GM21360 (cell line): ENCODE measurements around the gene CTU2.

ENCODE experiments used
- ATAC-seq: cut with Tn5 transposase; IDR thresholded peaks from one replicate; pipeline ENCODE4 v1.9.1; 2021; ENCODE audit warnings: mild to moderate bottlenecking, moderate library complexity; ENCODE audit not compliant: unreplicated experiment

Gene CTU2

DNA sequence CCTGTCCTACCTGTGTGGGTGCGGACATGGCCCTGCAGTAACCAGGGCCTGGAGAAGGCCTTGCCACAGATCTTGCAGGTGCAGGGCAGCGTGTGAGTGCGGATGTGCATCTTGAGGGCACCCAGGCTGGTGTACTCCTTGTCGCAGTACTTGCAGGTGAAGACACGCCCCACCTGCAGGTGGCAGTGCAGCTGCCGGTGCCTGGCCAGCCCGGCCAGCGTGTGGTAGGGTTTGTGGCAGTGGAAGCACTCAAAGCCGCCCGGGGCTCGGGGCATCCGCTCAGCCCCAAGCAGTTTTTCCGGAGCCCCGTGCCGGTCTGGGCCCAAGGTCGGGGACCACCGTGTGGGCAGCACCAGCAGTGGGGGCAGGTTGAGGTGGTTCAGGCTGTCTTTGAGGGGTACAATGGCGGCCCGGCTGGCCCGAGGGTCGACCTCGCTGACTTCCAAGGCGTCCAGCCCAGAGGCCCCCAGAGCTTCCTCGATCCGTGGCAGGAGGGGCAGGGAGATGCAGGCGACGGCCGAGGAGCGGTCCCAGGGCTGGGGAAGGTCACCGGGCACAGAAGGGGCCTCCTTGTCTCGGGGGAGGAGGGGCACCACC, 25.1 kb upstream of the CTU2 start:
- ATAC-seq, result peak; percentile 26

DNA sequence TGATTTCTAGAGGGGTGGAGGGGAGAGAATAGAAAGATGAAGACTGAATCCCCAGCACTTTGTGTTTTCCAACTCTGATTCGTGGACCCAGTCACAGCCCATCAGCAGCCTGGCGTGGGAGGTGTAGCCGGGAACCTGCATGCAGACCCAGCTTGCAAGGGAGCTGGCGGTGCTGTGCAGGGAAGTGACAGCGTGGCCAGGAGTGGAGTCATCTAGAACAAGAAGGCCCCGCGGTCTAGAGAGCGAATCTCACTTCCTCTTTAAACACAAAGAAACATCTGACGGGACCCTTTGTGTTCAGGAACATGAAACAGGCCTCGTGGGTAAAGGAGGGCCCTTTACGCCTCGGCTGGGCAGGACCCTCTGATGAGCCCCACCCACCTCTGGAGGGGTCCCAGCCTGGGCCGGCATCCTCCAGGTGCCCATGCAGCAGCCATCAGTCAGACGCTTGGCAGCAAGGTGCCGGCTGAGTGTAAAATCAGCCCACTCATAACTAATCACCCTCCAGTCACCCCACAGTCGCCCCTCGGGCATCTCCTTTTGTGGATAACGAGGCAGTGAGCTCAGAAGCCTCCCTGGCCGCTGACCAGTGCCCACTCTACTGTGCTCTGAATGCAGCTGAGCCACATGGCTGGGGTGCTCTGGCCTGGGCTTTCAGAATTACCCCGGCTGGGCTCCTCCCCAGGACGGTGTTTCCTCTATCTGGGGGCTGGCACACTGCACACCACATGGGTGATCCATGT, 24.4 kb upstream of the CTU2 start:
- ATAC-seq, result peak; percentile 48

DNA sequence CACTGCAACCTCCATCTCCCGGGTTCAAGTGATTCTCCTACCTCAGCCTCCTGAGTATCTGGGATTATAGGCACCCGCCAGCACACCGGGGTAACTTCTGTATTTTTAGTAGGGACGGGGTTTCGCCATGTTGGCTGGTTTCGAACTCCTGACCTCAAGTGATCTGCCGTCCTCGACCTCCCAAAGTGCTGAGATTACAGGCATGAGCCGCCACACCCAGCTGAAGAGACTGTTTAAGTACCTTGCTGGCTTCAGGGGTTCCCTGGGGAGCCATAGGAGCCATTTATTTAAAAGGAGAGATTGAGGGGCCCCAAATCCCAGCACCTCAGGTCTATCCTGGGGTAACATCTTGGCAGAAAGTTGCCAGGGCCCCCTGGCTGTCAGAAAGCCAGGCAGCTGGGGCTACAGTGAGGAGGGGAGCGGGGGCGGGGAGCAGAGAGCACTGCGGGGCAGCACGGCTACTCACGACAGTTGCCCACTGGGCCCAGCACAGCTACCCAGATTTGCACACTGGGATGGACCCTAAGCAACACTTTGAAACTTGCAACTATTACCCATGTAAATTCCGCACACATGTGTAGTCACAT, 21.6 kb upstream of the CTU2 start:
- no peak for ATAC-seq

DNA sequence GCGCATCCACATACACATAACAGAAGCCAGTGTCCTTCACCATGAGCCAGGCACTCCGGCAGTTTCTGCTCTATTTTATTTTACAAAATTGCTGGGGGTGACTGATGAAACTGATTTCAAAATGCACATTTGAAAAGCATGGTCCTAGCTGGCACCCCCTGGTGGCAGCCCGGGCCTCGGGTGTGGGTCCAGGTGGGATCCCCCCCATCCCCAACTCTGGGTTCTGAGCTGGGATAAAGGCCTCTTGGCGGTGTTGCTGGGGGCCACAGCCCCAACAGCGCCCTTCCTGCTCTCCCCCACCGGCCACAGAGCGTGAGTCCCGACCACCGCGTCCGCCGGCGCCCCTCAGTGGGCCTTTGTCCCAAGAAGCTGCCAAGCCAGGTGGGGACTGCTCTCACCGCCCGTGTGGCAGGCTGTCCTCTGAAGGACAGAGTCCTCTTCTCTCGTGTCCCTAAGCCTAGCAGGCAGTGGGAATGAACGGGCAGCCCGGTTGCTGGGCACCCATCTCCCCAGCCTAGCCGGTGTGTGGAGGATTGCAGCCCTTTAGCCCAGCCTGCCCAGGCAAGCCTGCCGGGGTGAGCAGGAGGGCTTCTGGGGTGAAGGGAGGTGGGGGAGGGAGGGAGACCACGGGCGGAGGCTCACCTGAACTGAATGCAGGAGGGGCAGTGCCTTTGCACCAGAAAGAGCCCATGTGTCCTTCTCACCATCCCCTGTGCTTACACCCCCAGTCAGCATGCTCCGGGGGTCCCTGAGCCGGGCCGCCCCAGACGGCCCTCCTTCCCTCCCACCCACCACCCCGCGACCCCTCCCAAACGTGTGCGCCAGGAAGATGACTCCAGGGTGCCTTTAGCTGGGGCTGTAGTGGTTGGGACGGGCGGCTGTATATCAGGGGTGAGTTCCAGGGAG, 20.9 kb upstream of the CTU2 start:
- ATAC-seq, result no peak

DNA sequence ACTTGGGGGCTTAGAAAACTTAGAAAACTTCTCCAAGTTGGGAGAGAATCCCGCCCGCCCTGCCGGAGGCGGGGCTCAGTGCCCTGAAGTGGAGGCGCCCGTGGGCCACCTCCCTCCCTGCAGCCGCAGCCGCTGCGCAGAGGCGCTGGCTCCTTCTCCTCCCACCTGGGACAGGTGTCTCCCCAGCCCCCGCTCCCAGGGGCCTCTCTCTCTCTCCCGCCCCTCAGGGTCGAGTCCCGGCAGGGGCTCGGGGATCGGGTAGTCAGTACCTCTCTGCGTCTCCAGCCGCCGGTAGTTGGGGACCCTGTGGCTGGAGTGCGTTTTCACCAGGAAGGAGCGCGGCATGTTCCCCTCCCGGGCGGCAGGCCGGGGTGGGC, 20.3 kb upstream of the CTU2 start:
- peak; percentile 18 for ATAC-seq

DNA sequence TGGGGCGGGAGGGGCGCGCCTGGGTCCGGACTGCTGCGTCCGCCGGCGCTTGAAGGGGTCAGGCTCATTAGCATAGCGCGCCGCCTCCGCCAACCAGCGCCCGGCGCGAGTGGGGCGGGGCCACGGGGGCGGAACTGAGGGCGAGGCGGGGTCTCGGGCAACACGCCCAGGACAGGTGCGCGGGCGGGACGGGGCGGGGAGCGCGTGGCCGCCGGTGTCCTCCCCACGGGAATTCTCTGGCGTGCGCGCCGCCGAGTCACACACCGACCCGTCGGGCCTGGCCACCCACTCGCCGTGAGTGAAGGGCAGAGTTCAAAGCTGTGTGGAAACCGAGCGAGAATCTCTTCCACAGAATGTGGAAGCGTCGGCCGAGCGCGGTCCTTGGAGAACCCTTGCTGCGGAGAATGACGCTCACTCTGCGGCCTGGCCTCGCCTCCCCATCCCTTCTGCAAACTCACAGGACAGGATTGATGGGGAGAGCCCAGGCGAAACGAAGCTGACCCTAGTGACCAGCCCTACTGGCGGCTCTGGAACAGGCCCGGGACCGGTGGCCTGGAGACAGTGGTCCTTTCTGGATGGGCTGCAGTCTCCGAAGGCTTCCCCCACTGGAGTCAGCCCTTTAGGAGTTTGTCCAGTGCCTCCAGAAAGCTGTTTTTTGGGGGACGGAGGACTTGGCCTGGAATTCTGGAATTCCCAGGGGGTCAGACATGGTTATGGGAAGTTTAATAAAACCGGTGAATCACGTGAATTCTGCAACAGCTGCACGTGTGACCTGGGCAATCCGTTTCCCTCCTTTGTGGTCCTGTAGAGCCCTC, 19.7 kb upstream of the CTU2 start, which contains the start of gene SNAI3:
Gene SNAI3, minus strand, starts transcription at position 69 of the 815 bp plus-strand sequence. CDS start 101 bp downstream, outside the sequence.
- peak; percentile 62 for ATAC-seq

DNA sequence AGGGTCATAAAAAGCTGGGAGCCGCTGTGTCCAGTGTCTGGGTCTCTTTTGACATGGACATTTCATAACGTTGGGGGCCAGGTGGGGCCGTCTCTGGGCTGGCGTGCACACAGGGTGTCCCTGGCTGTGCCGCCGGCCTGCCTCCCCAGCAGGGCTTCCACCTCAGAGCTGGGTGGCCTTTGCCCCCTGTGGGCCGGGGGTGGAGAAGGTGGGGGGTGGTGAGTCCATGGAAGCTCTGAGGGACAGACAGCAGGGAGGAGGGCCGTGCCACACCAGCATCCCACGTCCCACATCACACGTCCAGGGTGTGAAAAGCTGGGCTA, 19.1 kb upstream of the CTU2 start:
- no peak for ATAC-seq

DNA sequence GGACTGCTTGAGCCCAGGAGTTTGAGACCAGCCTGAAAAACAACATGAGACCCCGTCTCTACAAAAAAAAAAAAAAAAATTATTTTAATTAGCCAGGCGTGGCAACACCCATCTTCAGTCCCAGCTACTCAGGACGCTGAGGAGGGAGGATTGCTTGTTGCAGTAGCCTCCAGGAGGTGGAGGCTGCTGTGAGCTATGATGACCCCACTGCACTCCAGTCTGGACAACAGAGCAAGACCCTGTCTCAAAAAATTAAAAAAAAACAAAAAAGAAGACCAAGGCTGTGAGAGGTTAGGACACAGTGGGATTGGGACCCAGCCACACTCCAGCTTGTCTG, 18.7 kb upstream of the CTU2 start:
- no peak for ATAC-seq

DNA sequence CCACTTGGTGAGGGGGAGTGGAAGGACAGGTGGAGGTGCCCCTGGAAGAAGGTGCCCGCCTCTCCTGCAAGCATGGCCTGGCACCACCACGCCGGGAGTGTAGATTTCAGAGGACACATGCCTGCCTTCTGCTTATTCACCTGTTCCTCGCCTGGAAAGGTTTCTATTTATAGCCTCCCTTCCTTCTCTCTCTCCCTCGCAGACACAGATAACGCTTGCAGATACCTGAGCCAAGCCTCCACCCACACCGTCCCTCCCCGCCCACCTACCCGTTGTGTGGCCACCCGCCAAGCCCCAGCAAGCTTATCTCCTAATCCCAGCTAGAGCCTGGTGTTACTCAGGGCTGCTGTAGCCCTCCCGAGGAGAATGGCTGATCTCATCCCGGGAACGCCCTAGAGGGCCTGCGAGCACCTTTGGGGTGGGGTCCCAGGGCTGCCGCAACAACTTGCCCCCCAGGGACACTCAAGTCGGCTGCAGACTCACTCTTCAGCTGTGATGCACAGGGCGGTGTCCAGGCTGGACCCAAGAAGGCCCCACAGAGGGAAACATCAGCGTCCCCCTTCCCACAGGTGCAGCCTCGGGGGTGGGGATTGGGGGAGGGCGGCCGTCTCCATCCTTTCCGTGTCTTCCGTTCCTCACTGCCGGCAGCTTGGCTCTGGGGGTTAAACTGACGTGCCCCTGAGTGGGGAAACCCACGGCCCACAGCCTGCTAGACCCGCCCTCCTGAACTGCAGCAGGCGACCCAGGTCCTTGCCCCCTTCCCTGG, 18.1 kb upstream of the CTU2 start:
- ATAC-seq, result no peak

DNA sequence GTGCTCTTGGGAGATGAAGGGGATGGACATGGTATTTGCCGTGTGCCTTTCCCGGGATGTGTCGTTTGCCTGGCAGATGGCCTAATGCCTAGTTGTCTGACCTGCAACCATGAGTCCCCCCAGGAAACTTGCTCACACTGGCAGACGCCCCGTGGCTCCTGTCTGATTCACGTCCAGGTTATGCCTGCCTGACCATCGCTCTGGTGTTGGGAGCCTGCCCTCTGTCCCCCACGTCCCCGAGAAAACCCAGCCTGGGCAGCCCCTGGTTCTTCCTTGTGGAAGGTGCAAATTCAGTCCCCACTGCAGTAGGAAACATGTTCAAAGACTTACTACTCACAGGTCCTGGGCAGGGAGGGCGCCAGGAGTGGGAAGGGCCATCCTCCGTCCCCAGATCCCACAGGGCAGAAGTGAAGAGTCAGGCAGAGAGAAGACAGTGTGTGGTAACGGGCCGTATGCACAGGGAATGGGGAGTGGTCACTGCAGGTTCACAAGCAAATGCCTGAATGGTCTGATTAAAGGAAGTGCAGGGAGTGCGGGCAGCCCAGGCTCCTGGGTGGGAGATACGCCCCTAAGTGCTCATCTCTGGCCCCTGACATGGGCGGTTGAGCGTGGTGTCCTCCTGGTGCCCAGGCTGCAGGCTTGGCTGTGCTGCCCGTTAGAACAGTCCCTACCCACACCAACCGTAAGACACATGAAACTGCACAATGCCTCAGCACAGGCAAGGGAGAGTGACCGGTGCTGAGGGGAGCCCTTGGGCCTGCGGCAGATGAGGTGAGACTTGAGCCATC, 15.8 kb upstream of the CTU2 start:
- ATAC-seq, result no peak

DNA sequence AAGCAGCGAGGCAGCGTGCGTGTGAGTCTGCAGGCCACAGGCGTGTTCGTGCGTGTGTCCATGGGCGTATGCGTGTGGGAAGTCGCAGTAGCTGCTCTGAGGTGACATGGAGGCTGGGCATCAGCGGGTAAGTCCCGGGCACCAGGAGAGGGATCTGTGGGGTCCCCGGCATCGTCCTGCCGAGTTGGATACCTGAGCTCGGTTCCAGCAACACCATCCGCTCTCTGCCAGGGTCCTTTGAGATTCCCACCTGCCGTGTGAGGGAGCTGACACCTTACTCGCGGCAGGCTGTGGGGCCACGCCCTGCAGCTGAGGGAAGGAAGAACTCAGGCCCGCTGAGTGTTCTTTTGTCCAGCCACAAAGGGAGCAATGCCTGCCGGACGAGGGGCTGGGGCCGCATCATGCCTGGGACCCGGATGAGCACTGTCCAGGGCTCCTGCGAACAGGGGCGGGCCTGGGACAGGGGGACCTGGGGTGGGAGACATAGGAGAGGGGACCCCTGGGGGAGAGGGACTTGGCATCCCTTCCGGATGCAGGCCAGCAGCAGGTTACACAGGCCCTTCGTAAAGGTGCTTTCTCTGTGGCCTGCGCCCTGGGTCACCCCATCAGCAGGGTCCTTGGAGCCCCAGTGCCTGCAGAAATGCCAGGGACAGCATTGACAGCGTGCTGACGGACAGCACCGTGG, 15.0 kb upstream of the CTU2 start:
- no peak for ATAC-seq

DNA sequence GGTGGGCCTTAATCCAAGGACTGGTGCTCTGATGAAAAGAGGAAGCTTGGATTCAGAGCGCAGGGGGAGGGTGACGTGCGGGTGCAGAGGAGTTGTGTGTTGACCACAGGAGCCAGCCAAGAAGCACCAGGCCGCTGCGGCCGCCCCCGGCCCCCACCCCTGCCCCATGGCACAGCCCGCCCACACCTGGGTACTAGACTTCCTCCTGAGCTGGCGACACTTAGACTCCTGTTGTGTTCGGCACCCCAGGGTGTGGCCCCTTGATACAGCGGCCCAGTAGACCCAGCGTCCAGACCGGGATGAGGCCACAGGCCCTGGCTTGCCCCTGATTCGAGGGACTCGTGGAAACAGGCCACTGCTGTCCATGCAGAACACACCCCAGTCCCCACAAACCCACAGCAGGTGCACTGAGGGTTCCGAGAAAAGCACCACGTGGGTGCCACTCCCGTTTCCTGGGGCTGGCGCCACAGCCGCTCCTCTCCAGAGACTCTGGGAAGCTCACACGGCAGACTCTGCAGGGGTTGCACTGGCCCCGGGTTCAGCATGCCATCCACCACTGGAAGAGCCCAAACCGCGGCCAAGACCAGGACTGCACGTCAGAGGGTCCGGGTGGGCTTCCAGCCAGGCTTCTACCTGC, 14.3 kb upstream of the CTU2 start:
- no peak for ATAC-seq

DNA sequence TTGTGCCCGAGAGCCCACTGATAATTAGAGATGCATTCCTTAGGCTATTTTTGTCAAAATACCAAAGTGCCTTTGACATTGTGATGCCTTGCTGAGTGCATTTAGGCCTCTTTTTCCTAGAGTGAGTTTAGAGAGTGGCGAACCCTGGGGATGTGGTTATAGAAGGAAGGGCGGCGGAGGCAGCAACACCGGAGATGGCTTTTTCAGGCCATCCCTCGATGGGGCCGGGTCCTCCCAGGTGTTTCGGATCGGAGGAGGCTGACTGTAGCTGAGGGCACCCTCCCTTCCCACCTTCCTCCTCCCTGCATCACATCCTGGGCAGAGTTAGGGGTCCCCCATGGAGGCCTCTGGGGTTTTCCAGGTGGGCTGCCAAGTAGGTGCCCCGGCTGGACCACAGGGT, 13.4 kb upstream of the CTU2 start:
- ATAC-seq, result no peak

DNA sequence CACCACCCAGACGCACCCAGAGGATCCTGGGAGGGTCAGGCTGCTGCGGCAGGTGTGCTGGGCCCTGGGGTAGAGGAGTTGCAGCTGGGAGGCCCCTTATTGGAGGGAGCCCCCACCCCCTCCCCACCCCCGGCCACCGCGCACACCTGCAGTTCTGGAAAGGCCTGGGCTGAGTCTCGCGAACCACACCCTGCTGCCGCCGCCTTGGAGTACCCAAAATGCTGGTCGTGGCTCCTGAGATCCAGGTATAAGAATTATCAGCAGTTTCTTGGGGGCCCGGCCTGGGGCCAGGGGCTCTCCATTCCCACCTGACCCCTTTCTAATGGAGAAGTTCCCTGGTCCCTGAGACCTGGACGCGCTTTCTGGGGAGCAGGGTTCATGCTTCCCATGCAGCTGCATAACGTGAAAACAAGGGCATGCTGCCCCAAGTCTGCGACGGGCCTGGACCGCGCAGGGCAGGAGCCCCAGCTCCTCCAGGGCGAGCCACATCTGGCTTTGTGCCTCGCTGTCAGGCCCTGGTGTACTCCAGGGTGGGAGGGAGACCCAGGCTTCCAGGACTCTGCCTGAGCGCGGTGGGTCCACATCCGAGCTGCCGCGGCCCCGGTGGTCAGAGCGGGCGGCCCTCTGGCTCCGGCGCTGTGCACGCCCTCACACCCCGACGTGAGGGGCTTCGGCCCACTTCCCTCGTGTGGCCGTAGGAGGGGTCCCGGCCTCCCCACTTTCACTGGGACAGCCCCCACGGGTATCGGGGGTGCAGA, 12.7 kb upstream of the CTU2 start:
- no peak for ATAC-seq

DNA sequence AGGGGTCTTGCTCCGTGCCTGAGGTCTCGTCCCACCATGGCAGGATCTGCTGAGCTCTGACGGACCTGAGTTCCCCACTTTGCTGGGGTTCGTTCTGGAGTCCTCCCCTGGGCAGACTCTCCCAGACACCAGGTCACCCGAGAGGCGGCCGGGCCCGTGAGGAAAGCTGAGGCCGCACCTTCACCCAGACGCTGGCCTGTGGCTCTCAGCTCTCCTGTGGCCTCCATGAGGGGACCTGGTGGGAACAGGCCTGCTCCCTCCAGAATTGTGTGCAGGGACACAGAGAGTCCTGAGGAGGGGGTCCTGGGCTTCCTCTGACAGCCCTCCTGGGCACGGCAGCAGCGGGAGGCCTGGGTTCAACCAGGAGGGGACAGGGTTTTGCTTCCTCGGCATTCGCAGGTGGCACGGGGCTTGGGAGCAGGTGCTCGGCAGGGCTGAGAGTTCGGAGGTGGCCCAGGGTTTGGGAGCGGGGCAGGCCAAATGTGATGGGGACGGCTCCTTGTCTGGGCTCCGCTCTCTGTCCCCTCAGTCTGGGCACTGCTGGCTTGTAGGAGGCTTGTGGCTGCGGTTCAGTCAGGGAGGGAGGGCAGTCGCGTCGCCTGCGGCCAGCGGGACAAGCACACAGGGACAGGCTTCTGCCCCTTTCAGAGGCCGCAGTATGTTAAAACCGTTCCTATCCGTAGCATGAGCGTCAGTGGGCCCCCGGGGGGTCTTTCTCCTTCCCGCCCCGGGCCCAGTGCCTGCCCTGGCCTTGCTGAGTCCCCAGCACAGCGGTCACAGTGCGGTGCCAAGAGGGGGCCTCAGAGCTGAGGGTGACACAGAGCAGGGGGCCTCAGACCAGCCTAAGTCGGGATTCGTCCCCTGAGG, 11.8 kb upstream of the CTU2 start:
- no peak for ATAC-seq

DNA sequence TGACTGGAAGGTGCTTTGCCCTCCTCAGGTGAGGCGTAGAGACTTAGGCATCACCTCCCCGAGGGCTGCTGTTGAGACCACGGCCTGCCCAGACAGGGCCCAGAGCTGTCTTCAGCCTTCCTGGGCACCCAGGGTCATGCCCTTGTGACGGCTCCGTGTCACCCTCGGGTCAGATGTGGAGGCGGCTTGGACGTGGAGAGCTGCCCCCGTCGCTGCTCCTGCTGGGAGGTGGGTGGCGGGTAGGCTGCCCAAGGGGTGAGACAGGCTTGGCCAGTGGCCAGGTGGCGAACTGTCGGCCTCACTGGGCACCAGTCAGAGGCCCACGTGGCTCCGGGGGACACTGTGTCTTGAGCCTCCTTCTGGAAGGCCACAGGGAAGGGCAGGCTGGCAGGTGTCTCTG, 11.1 kb upstream of the CTU2 start:
- ATAC-seq, result no peak

DNA sequence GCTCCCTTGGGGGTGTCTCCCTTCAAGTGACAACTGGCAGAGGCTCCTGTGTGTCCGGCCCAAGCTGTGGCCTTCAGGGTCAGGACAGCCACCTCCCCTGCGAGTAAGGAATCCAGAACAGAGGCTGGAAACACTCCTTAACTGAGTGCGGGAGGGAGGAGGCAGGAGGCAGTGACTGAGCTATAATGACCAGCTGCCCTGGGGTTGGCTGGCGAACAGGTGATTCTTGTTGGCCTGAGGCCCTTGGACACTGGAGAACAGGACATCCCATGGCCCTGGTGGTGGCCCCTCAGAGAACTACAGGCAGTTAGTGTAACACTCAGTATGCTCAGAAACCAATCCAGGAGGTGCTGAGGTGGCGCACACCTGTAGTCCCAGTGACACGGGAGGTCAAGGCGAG, 10.6 kb upstream of the CTU2 start:
- ATAC-seq, result no peak
